ENCODE measurements around the gene TMOD1.

GRCh38 chr9:97551308-97551707 lies 49.8 kb downstream of the TMOD1 start:
- TF ChIP-seq CTCF (conservative IDR thresholded peaks at IDR 0.05; ENCODE audit: low read depth in 2 of 2), result no peak
- TF ChIP-seq POLR2AphosphoS5 (IDR thresholded peaks at IDR 0.05; ENCODE audit: low read depth), result no peak
- TF ChIP-seq JUNB (IDR thresholded peaks at IDR 0.05; ENCODE audit: unreplicated experiment), result no peak
- TF ChIP-seq EZH2 (IDR thresholded peaks at IDR 0.05; ENCODE audit: low read depth, unreplicated experiment), result no peak
- TF ChIP-seq EZH2phosphoT487 (IDR thresholded peaks at IDR 0.05; ENCODE audit: unreplicated experiment), result no peak

All from GM23338 (cell line).